Measurements from ENCODE around the gene PATL2.

DNA sequence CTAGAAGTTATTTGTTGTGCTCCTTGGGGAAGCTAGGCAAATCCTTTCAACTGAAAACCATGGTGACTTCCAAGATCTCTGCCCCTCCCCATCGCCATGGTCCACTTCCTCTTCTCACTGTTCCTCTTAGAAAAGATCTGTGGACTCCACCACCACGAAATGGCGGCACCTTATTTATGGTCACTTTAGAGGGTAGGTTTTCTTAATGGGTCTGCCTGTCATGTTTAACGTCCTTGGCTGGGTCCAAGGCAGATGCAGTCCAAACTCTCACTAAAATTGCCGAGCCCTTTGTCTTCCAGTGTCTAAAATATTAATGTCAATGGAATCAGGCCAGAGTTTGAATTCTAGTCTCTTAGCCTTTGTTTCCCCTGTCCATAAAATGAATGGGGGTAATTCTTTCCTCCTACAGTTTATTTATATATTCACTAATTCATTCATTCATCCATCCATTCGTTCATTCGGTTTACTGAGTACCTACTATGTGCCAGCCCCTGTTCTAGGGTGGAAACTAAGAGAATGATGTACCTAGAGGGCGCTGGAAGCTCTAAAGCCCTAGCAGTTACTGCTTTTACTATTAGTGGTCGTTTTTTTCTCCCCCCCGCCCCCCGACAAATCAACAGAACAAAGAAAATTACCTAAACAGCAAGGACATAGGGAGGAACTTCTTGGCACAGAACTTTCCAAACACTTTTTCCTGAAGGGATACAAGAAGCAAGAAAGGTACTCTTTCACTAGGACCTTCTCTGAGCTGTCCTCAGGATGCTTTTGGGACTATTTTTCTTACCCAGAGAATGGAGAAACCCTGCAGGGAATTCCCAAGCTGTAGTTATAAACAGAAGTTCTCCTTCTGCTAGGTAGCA, 657 bp downstream of the PATL2 start:
- TF ChIP-seq, protein P1, sequence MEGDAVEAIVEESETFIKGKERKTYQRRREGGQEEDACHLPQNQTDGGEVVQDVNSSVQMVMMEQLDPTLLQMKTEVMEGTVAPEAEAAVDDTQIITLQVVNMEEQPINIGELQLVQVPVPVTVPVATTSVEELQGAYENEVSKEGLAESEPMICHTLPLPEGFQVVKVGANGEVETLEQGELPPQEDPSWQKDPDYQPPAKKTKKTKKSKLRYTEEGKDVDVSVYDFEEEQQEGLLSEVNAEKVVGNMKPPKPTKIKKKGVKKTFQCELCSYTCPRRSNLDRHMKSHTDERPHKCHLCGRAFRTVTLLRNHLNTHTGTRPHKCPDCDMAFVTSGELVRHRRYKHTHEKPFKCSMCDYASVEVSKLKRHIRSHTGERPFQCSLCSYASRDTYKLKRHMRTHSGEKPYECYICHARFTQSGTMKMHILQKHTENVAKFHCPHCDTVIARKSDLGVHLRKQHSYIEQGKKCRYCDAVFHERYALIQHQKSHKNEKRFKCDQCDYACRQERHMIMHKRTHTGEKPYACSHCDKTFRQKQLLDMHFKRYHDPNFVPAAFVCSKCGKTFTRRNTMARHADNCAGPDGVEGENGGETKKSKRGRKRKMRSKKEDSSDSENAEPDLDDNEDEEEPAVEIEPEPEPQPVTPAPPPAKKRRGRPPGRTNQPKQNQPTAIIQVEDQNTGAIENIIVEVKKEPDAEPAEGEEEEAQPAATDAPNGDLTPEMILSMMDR (IDR thresholded peaks at IDR 0.05) = no peak
- no peak for TF ChIP-seq POLR2A (IDR thresholded peaks at IDR 0.05)

Measured in thyroid gland (tissue), 4 donors.